GM19328 (cell line): ENCODE measurements around the gene RELN.
"Not testable (repeated sequence)": the region's sequence is repeated elsewhere in the genome, so short reads cannot be mapped to it uniquely, and the experiment has no call there.

Experiments
- ATAC-seq: cut with Tn5 transposase; IDR thresholded peaks from one replicate; pipeline ENCODE4 v1.9.1; 2021; ENCODE audit warnings: mild to moderate bottlenecking, moderate library complexity; ENCODE audit not compliant: unreplicated experiment

RELN gene

DNA sequence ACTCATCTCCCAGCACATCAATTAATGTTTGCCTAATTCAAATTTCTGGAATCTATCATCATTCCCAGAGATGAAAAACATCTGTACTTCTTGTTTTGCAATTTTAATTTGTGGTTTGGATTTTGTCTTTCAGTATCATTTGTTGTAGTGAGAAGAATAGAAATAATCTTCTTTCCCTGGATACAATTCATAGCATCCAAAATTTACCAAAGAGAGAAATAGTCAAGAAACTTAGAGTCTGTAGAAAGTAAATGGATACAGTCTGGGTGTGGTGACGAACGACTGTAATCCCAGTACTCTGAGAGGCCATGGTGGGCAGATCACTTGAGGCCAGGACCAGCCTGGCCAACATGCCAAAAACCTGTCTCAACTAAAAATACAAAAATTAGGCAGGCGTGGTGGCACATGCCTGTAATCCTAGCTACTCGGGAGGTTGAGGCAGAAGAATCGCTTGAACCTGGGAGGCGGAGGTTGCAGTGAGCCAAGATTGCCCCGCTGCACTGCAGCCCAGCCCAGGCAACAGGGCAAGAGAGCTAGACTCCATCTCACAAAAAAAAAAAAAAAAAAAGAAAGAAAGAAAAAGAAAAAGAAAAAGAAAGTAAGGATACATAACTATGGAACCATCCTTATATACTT, 193.0 kb downstream of the RELN start:
- no peak for ATAC-seq

DNA sequence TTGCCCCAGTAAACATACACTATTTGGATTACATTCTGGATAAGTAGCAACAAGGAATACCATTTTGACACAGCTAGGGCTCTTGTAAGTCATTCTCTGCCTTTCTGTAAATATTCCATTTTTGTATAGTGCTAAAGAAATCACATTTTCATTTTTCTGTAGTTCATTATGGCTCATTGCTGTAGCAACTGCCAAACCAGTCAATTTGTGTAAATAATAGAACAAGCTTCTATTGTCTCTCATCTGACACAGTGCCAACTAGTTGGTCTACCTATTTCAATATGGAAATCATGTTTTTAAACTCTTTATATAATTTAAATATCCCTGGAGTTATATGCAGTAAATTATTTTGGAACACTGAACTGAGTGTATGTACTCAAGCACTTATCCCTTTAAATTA, 193.7 kb downstream of the RELN start:
- ATAC-seq: no peak

DNA sequence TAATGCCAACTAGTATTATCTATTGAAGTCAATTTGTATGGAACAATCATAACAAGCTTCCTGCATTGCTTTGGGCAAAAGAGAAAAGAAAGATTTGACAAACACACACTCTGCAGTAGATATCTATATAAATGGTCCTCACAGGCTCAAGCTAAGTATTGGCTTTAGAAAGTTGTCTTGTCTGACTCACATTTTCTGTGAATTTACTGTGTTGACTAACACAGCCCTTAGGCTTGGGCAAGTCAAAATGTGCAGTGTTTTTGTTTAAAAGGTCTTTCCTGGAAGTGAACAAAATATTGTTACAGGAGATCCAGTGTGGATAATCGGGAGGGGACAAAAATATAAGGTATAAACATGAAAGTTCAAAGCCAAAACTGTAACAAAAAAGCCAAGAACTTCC, 194.4 kb downstream of the RELN start:
- no peak for ATAC-seq

DNA sequence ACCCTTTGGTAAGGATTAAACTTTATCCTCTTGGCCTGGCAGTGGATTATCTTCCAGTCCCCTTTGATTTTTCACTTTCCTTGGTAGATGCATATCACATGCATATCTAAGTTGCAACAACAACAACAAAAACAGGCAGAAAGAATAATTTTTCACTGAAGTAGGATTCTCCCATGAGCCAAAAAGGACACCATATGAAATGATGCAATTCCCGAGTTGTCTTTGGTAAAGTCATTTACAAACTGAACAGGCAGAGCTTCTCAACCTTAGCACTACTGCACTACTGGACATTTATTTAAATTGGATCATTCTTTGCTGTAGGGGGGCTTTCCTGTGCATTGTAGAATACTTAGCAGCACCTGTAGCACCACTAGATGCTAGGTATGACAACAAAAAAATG, 195.0 kb downstream of the RELN start:
- ATAC-seq: no peak

DNA sequence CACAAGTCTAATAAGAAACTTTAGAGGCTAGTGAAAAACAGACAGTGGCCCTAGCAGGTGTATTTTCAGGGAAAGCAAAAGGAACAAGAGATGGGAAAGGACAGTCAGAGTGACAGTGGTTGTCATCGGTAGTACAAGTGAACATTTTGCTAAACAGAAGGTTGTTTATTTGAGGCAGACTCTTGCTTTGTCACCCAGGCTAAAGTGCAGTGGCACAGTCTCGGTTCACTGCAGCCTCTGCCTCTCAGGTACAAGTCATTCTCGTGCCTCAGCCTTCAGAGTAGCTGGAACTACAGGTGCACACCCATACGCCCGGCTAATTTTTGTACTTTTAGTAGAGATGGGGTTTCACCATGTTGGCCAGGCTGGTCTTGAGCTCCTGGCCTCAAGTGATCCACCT, 195.8 kb downstream of the RELN start:
- ATAC-seq: no peak

DNA sequence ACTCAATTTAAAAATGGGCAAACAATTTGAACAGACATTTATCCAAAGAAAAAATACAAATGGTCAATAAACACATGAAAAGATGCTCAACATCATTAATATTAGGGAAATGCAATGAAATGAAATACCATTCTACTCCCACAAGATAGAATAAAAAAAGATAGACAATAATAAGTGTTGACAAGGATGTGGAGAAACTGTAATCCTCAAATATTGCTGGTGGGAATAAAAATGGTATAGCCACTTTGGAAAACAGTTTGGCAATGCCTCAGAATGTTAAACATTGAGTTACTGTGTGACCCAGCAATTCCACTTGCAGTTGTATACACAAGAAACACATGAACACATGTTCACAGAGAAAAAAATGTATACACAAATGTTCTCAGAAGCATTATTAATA, 197.6 kb downstream of the RELN start:
- no peak for ATAC-seq

DNA sequence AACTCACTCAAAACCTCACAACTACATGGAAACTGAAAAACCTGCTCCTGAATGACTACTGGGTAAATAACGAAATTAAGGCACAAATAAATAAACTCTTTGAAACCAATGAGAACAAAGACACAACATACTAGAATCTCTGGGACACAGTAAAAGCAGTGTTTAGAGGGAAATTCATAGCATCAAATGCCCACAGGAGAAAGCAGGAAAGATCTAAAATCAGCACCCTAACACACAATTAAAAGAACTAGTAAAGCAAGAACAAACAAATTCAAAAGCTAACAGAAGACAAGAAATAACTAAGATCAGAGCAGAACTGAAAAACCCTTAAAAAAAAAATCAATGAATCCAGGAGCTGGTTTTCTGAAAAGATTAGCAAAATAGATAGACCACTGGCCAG, 202.4 kb downstream of the RELN start:
- not testable (repeated sequence) for ATAC-seq

DNA sequence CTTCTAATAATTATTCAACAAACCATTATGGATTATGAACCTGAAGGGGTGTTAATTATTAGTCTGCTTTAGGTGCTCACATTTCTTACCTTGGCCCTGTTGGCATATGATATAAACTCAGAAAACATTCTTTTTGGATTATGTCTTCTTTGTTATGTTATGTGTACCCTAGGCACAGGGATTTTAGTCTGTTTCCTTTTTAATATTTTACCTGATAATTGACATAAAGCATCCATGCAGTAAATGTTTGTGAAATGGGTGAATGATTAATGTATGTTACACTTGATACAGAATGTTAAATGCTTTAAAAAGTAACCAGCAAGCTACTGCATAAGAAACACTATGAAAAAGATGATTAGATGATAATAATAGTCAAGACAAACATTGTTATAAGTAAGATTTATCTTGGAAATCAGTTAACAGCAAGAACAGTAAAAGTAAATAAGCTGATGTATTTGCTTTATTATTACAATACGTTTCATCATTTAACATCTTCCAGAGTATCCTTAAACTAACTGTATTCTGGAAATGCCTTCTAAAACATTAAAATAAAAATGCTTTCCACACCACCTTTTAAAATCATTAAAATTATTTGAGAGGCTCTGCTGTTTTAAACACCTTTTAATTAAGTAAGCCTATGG, 204.7 kb downstream of the RELN start:
- no peak for ATAC-seq

DNA sequence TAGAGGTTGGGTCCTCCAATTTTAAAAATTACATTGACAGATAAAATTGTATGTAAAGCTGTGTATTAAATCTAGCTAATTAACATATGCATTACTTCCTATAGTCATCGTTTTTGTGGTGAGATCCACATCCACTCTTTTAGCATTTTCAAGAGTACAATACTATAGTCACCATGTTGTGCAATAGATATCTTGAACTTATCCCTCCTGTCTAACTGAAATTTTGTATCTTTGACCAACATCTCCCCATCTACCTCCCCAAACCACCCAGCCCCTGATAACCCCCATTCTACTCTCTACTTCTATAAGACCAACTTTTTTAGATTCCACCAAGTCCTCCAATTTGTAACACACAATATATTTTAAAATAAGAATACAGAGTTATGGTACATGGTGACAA, 208.0 kb downstream of the RELN start:
- no peak for ATAC-seq

DNA sequence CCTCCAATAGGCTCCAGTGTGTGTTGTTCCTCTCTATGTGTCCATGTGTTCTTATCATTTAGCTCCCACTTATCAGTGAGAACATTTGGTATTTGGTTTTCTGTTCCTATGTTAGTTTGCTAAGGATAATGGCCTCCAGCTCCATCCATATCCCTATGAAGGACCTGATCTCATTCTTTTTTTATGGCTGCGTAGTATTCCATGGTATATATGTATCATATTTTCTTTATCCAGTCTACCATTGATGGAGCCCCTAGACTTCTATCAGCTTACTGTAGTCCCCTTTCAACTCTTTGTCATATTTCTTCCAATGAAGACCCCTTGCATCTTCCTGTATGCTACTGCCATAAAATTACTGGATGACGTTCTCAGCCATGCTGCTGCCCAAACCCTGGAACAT, 208.9 kb downstream of the RELN start:
- not testable (repeated sequence) for ATAC-seq

DNA sequence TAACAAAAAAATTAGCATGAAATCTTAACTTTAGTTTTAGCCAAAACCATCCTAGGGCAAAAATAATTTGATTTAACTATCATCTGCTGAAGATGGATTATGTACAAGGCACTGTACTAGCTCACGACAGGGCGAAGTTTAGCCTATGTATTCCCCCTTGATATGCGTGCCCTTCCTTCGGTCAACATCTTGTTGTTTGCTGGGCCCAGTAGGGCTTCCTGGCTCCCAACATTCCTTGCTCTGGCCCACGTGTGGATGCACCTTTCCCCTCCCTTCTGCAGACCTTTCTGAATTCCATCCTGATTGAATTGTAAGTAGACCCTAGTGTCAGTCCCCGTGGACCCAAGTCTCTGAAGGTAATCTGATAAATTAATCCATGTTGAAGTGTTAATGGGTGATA, 212.0 kb downstream of the RELN start:
- ATAC-seq: no peak

DNA sequence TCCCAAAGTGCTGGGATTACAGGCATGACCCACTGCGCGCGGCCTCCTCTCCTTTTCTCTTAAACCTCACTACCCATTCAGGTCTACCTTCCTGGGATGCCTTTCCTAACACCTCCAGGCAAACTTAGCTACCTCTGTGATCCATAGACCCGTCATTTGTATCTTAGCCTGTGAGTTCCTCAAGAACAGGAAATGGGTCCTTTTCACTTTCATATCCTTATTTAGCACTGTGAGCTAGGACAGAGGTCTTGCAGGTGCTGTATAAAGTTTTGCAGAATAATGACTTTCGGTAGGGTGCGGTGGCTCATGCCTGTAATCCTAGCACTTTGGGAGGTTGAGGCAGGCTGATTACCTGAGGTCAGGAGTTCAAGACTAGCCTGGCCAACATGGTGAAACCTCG, 215.7 kb downstream of the RELN start:
- no peak for ATAC-seq

DNA sequence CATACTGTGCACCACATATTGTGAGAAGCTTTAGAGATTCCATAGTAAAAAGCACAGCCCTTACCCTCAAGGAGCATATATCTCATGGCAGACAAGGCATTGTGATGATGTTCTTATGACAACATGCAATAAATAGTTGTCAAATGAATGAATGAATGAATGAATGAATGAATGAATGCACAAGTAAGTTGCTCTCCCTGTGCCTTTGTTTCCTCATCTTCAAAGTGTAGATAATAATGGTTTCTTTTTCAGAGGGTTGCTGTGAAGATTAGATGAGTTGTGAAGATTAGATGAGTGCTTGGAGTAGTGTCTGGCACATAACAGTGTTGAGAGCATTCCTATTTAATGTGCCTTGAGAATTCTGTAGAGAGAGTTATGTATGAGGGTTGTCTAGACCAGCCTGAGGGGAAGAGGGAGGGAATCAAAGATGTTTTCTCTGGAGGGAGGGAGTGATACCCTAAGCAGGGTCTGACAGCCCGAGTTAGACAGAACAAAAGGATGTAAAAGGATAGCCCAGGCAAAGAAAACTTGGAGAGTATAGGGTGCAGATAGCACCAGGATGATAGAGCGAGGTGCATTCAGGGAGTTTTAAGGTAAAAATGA, 217.2 kb downstream of the RELN start:
- no peak for ATAC-seq

DNA sequence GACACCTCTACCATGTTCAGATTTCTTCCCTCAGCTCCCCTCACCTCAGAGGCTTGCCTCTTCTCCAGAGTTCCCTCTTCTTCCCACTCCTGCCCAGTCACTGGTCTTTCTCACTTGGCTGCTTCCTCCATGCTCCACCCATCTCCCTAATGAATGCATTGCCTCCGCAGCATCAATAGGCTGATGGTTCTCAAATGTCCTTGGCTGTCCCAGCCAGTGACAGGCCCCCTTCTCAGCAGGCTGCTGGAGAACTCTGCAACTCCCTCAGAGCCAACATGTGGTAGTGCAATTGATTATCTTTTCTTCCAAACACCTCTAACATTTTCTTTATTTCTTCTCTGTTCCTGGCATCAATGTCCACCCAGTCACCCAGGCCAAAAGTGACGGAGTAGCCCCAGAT, 218.2 kb downstream of the RELN start:
- ATAC-seq: no peak

DNA sequence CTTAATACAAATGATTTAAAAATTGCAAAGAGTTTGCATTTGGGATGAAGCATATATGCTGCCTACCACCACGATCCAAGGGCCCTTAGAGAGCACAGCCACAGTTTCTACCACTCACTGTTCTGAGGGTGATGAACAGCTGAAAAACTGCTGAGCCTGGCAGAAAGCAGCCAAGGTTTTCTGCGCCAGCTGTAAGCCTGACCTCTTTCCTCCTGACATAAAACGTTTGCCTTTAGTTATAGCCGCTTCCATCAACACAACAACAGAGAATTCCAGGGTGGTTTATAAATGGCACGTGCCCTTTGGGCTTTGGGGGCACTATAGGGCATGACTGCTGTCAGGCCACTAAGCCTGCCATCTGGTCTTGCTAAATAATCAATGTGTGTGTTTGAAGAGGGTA, 222.8 kb downstream of the RELN start:
- ATAC-seq: no peak

DNA sequence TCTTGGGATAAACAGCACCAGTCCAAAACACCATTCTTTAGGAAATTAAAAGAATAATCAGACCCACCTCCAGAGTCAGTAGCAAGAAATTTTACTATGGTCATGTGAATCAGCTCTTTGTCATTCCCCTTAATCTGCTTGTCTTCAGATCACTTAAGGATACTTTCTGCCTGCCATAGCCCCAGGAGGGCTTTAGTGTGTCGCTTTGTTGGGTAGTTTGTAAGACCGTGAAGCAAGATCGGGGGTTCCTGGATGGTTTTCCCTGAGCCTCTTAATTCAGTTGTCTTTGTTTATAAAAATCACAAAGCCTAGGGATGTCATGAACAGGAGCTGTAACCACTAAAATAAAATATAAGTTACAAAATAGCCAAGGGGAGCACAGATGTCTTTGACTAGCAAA, 223.6 kb downstream of the RELN start:
- ATAC-seq: no peak

DNA sequence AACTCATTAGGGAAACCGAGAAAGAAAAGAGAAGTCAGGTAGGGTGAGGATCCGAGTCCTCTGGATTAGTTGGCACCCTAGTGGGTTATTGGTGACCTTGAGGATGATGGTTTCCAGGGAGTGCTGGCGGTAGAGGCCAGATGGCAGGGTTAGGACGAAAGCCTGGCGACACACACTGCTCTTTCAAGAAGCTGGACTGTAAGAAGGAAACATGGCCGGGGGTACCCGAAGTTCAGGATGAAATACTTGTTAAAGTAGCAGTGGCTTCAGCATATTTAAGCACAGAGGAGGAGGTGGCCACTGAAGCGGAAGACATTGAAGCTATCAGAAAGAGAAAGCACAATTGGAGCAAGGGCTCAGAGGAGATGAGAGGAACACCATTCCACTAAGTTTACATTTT, 224.6 kb downstream of the RELN start:
- ATAC-seq: no peak

DNA sequence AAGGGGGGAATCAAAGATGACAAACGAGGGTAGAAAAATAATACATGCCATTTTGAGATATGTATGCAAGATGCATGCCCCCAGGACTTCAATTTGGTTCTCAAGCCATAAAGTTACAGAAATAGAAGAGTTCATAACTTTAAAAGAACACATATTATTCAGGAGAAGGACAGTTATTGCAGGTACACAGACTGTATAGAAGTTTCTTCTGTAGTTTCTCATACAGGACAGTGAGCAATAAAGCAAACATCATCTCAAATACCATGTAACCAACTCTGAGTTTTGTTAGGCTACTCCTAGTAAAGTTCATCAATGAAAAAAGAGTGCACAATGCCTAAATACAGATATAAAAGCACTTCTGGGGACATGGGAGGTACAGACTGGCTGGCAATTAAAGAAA, 226.6 kb downstream of the RELN start:
- ATAC-seq: no peak

DNA sequence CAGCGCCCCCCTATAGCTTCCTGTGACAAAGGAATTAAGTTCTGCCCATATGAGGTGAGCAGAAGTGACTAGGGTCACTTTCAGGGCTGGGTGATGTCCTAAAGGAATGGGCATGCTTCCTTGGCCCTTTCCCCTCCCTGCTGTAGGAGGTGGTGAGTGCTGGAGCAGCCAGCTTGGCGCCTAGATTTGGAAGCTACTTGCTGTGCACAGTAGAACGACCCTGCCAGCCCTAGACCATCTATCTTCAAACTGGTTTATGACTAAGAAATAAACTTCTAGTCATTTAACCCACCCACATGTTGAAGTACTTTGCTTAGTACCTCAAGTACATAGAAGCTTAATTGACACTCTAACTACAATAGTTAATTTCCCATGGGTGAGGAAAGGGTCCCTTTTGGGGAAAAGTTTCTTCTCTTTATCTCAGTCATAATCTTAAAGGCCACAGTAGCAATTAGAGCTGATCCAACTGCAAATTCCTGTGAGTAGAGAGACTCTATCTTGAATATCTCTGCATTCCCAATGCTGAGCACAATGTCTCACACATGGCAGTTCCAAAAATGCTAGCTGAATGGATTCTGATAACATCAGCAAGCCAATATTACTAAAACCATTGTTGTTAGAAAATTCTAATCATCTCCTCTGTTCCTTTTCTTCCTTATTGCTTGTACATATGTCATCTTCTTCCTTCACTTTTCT, 227.2 kb downstream of the RELN start:
- ATAC-seq: no peak

DNA sequence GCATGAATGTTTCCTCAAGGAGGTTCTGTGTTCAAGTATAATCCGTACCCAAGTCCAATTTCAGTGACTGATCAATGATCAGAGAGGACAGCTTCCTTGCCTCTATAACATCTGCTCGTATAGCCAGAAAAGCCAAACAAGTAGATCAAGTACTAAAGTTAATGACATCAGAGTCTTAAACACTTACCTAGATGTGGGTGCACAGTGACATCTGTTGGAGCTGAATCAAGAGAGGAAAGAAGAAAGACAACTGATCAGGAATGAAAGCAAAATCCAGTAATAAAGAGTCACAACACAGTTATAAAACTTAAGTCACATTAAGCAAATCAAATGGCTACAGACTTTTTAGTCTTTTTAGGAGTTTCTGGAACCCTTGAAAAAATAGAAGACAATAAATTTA, 236.5 kb downstream of the RELN start:
- ATAC-seq: no peak

DNA sequence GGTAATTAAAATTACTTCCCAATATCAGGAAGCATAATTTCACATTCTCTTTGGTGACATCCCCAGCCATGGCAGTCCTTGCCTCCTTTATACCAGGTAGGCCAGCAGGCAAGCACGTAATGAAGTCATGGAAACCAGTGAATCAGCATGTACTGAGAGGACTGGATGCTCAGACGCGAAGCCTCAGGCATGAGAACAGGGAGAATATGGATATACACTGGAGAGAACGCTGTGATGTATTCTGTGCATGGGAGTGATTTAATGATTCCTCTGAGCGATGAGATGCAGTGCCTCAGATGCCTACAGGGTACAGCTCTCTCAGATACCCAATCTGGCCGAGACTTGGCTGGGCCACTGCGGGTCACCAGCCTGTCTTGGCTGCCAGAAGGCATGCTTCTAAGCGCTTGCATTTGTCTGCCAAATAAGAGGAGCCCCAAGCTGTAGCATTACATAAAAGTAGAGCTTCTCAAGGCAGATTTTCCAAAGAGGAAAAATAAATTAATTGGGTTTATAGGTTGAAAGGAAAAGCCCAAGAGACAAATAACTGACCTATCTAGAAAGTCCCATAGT, 238.1 kb downstream of the RELN start:
- no peak for ATAC-seq

DNA sequence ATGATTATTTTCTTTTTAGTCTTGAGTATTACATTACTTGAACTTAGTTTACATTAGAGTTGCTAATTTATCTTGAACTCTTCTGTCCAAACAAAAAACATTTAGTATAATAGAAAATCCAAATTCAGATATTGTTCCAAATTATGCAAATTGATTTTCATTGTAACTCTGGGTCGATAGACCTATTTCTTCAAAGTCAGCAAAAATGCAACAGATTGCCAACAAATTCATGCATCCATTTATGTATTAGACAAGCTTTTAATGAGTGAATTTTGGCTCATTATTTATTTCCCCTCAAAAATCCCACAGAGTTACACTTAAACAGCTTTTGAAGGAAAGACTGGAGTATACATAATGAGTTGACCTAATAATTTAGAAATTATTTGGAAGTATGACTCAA, 240.8 kb downstream of the RELN start:
- ATAC-seq: no peak
